ENCODE results near the gene STMND1.

- TF ChIP-seq CTCF (conservative IDR thresholded peaks at IDR 0.05) (no peak), EZH2 (IDR thresholded peaks at IDR 0.05; ENCODE audit: low read depth) (no peak)
Observed at GRCh38 chr6:17097982-17098381, 3.9 kb upstream of the STMND1 start.
